ENCODE results near the gene MTCL1.

The MTCL1 gene

DNA sequence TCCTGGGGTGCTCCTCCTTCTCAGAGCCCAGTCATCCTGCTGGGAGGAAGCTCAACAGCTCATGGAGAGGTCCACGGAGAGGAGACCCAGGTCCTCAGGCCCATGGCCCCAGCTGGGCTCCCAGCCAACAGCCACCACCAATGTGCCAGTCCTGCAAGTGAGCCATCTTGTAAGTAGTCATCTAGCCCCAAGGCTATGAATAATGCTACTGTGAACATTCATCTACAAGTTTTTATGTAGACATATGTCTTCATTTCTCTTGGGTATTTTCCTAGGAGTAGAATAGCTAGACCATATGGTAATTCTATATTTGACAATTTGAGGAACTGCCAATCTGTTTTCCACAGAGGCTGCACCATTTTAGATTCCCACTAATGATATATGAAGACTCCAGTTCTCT, 166.1 kb downstream of the MTCL1 start:
- DNase-seq = no peak

DNA sequence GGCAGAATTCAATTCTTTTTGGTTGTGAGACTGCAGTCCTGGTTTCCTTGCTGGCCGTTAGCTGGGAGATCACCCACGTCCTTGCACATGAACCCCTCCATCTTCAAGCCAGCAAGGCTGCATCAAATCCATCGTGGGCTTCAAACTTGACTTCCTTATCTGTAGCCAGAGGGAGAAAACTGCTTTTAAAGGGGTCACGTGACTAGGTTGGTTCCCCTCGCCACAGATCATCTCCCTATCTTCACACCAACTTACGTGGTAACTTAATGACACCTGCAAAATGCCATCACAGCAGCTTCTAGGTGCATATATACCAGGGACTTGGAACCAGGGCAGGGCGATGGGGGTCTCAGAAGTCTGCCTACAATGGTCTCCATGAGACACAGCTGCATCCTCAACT, 169.5 kb downstream of the MTCL1 start:
- no peak for DNase-seq

- DNase-seq = no peak
These were observed 171.5 kb downstream of the MTCL1 start for GRCh38 chr18:8876887-8877286.

DNA sequence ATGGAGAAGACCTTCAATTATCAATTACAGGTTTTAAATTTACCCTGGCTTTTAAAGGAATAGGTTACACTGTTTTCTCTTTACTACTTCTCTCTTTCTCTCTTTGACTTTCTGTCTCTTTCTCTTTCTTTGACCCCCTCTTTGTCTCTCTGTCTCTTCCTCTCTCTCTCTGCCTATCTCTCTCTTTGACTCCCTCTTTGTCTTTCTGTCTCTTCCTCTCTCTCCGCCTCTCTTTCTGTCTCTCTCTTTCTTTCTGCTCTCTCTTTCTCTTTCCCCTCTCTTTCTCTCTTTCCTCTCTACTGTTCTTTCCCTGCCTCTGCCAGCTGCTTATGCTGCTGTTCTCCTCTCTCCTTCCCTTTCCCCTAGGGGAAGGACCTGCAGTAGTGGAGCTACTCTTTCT, 175.7 kb downstream of the MTCL1 start:
- DNase-seq = no peak

Measured in stimulated activated CD4-positive, alpha-beta T cell treated with anti-CD3 and anti-CD28 coated beads, Interleukin-4, amount 100 ng/mL, for 1 hour (primary cell).